ENCODE measurements around the gene ATG4B.

DNA sequence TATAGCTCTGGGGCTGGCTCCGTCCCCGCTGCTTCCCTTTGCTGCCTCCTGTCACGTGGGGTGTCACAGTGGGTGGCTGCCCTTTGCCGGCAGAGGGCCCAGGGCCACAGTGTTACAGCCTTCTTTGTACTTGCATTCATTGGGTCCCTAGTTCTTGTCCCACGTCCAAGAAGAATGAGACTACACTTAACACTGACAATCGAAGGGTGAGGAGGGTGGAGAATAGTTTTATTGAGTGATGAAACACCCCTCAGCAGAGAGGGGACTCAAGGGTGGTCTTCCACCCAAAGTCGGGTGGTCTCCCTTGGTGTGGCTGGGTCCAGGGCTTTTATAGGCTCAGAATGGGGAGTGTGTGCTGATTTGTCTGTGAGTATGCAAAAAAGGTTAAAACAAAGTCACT, 1.9 kb downstream of the ATG4B start:
- TF ChIP-seq NFIC (IDR thresholded peaks at IDR 0.05) (no peak), TAF1 (IDR thresholded peaks at IDR 0.05; ENCODE audit: low read depth) (no peak), YY1 (IDR thresholded peaks at IDR 0.05; ENCODE audit: low read depth) (no peak), RAD21 (IDR thresholded peaks at IDR 0.05; ENCODE audit: low read depth) (no peak), ZBTB7A (IDR thresholded peaks at IDR 0.05; ENCODE audit: low read depth) (no peak), CREB1 (IDR thresholded peaks at IDR 0.05; ENCODE audit: low read depth) (no peak), CEBPB (IDR thresholded peaks at IDR 0.05) (no peak), FOXM1 (IDR thresholded peaks at IDR 0.05; ENCODE audit: borderline replicate concordance, low read depth) (no peak), EGR1 (IDR thresholded peaks at IDR 0.05) (no peak)
- TF ChIP-seq, protein P1, sequence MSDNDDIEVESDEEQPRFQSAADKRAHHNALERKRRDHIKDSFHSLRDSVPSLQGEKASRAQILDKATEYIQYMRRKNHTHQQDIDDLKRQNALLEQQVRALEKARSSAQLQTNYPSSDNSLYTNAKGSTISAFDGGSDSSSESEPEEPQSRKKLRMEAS (IDR thresholded peaks at IDR 0.05), result no peak
- TF ChIP-seq, protein P2, sequence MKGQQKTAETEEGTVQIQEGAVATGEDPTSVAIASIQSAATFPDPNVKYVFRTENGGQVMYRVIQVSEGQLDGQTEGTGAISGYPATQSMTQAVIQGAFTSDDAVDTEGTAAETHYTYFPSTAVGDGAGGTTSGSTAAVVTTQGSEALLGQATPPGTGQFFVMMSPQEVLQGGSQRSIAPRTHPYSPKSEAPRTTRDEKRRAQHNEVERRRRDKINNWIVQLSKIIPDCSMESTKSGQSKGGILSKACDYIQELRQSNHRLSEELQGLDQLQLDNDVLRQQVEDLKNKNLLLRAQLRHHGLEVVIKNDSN (IDR thresholded peaks at IDR 0.05), result no peak
